Inflammatory macrophage (primary cell): ENCODE results near the gene GCC2.
A peak's percentile ranks its signal among the peaks of the same experiment; 100 is the strongest.
"Not testable (repeated sequence)": the region's sequence is repeated elsewhere in the genome, so short reads cannot be mapped to it uniquely, and the experiment has no call there.

ENCODE experiments used
- DNase-seq, 2 donors: peaks; one replicate each; pipeline ENCODE4 v3.0.0-alpha.2; 2020 to 2022
- total RNA-seq, 18 experiments: gene quantifications; one replicate each; lab custom pipeline; 2026; ENCODE audit warnings: mixed read lengths in 6 of 18, inconsistent platforms in 2 of 18; lab: John Stamatoyannopoulos, UW

The GCC2 gene, protein sequence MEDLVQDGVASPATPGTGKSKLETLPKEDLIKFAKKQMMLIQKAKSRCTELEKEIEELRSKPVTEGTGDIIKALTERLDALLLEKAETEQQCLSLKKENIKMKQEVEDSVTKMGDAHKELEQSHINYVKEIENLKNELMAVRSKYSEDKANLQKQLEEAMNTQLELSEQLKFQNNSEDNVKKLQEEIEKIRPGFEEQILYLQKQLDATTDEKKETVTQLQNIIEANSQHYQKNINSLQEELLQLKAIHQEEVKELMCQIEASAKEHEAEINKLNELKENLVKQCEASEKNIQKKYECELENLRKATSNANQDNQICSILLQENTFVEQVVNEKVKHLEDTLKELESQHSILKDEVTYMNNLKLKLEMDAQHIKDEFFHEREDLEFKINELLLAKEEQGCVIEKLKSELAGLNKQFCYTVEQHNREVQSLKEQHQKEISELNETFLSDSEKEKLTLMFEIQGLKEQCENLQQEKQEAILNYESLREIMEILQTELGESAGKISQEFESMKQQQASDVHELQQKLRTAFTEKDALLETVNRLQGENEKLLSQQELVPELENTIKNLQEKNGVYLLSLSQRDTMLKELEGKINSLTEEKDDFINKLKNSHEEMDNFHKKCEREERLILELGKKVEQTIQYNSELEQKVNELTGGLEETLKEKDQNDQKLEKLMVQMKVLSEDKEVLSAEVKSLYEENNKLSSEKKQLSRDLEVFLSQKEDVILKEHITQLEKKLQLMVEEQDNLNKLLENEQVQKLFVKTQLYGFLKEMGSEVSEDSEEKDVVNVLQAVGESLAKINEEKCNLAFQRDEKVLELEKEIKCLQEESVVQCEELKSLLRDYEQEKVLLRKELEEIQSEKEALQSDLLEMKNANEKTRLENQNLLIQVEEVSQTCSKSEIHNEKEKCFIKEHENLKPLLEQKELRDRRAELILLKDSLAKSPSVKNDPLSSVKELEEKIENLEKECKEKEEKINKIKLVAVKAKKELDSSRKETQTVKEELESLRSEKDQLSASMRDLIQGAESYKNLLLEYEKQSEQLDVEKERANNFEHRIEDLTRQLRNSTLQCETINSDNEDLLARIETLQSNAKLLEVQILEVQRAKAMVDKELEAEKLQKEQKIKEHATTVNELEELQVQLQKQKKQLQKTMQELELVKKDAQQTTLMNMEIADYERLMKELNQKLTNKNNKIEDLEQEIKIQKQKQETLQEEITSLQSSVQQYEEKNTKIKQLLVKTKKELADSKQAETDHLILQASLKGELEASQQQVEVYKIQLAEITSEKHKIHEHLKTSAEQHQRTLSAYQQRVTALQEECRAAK (N-terminal part only)
- total RNA-seq = 21.0 to 102 (median 57.5) reads per million in 18 experiments

DNA sequence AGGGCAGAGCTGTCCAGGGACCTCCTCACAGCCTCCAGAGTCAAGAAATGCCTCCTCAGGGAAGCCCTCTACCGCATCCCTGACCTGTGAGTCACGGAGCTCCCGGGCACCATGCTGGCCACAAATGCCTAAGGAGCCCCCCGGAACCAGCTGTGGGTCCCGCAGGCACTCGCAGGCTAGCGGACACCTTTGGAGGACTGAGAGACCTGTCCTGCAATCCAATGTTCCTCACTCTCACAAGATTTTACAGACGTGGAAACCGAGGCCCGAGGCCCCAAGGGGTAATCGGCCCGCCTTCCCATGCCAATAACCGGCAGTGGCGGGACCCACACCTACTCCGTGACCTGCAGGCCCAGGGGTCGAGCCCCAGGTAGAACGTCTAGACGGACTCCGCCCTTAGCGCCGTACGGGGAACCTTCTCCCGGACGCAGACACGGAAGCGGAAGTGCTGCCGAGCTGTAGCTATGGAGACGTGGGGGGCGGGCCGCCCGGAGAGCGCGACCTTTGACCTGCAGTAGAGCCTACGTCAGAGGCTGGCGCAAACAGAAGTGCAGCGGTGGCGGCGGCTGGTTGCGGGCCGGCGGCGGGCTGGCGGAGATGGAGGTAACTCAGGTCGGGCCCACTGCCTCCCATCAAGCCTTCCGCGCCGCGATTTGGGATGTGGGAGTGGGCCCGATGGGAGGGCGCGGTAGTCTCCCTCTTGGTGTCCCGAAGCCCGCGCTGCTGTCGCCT lies at the start of gene GCC2:
TSS of gene GCC2 (plus strand) at position 529 of the 732 bp plus-strand sequence. CDS start at position 598, 69 bp downstream.
- DNase-seq = peak; percentile 96 to 97

DNA sequence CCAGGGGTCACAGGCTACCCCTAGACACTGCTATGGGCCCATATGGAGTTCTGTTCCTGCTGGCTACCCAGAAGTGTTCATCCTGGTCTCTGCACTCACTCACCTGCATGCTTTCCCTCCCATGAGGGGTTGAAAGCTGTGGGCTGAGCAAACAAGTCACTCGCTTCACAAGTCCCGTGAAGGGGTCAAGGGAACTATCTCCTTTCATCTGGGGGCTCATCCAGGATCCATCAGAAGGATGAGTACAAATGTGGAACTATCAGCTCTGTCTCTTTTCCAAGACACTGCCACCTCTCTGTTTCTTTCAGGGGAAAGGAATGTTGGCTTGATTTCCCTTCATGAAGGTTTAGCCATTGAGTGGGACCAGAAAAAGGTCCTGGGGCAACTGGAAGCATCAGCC lies 49.5 kb upstream of the GCC2 start:
- no peak for DNase-seq

DNA sequence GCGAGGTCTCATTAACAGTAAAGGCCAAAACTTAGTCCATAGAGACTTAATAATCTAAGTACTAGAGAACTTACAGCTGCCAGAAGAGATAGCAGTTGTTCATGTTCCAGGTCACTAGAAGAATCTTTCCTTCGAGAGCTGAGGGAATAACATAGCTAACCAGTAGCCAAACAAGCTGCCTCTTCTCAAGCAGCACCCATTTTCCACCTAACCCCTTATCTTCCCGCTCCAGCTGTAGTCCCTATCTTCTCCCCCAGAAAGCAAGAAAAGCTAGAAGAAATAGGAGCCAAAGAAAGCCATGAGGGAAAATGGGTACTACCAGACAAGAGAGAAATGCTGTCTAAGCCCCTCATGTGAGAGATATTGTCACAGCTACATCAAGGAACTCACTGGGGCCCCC lies 47.2 kb upstream of the GCC2 start:
- DNase-seq = no peak

DNA sequence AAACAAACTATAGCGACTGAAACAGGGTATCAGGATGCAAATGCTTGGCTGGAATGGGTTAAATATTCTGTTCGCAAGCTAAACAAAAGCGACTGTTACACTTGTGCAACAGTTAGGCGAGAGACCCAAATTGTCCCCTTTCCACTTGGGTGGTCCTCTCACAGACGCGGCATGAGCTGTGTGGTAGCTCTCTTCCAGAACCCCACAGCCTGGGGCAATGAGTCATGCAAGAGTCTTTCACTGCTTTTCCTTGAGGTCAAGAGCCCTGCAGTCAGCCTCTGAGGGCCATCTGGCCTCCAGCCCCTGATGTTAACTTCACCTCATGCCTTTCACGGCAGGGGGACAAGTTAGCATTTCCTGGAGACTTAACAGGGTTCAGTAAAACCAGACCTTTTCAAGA lies 45.5 kb upstream of the GCC2 start:
- DNase-seq = no peak

DNA sequence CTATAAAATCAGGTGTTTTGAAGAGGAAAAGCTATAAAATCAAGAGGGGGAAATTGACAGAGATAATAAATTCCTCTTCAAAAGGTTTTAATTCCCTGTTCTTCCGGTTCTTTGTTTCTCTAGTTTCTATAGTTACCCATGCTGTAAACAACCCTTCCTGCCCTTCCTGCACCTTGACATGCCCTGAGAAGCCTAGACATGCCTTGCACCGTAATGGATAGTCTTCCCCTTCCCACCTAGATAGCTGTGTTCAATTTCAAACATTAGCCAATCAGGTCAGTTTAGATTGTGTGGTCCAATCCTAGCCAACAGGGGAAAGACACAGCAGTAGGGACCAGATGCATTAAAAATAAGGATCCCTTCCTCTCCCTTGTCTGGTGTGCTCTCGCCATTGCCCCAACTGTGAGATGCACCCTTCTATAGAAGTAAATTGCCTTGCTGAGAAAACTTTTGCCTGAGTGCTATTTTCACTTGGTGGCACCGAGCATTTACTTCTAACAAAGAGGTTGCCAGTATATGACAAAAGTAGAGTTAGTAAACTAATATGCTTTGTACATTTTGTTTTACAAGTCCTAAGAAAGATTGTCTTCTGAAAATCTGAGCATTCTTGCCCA lies 44.1 kb upstream of the GCC2 start:
- DNase-seq = no peak

DNA sequence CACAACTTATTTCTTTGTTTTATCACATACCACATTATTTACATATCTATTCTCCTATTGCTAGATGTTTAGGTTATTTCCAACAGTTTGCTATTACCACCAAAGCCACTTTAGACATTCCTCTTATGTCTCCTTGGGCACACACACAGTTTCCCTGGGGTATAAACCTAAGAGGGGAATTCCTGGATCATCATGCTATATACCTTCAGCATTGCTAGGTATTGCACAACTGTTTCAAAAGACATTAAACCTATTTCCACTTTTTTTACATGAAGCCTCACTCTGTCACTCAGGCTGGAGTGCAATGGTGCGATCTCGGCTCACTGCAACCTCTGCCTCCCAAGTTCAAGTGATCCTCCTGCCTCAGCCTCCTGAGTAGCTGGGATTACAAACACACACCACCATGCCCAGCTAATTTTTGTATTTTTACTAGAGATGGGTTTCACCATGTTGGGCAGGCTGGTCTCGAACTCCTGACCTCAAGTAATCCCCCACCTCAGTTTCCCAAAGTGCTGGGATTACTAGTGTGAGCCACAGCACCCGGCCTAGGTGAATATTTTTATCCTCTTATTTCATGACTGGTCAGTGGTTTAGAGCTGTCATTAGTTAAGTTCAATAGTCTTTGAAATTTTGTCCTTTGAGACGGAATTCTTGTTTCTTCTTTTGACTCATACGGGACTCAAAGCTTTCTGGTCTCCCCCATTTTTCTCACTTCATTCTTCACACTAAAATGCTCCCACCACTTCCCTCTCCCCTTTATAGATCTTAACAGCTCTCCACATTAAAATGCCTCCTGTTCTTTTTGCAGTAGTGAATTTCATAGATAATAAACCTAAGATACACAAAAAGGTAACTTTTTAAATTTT lies 40.9 kb upstream of the GCC2 start:
- no peak for DNase-seq

DNA sequence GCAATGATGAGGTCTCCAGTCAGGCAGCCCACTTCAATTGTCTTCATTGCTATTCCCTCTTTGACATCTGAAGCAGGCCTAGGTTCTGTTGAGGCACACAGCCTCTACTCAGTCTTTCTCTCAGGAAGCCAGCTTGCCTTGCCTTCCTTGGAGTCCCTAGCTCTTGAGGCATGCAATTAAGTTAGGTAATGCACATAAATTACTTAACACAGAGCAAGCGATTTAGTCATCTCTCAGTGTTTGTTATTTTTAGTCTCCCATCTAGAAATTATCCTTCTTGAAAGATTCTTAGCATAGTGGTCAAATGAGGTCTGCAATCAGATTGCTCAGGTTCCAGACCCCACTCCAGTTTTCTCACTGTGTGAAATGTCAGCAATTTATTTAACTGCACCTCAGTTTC lies 39.2 kb upstream of the GCC2 start:
- no peak for DNase-seq

DNA sequence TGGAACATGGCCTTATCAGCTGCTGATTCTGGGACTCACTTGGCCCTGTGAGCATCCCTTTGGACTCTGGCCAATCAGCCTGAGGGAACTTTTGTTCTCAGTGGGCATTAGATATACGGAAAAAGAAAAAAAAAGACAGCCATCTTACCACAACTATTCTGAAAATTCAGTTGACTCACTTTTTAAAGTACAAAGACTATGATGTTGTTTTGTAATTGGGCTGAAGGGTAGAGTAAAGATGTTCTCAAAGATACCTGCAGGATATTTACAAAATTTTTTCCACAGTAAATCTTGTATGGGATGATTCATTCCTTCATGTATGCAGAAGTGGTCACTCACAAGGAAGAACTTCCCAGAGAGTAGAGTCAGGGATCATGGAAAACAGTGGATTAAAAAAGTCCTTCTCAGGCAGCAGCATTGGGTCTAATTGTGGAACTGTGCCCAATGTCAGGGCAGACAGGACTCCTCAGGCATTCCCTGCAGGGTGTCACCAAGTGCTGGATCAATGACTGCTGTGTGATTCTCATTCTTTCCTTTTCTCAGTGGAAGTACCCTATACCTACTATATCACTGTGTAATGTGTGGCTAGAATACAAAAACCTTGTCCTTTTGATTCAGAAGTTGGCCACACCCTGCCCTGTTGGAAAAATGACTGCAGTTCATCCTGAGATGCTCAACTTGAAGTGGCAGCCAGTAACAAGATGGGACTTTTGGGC lies 35.9 kb upstream of the GCC2 start:
- no peak for DNase-seq

DNA sequence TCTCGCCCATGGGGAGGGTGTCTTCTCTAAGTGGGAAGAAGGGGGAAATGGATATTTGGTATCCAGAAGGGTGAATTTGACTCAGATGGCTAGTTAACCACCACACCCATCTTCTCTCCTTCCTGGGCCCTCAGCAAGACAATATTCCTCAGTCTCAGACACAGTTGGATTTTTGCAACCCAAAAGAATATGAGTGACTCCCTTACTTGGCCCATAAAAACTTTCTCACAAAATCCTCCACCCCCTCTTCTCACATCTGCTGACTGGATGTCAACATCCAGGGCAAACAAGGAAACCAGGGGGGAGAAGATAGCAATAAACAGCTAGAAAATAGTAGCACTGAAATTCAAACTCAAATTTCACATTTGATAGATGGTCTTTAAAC lies 35.3 kb upstream of the GCC2 start:
- no peak for DNase-seq

DNA sequence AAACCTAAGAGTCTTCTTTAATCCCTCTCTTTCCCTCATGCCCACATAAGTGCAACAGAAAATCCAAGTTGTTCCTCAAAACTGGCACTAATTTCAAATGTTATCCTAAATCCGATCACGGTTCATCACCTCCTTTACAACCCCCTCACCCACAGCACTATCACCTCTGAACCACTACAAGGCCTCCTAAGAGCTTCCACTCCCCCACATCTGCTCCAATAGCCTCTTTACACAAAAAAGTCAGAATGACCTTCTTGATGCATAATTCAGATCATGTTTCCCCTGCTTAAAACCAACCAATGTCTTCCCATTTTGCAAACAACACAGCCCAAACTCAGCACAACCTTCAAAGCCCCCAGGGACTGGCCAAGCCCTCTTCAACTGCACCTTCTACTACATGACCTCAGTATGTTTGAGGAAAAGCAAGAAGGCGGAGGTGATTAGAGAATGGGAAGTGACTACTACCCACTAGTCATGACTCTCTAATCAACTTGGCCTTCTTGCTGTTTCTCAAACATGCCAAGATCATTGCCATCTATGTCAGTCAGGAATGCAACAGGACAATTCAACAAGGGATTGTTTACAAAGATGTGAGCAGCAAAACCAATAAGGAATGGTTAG lies 34.6 kb upstream of the GCC2 start:
- DNase-seq = no peak

DNA sequence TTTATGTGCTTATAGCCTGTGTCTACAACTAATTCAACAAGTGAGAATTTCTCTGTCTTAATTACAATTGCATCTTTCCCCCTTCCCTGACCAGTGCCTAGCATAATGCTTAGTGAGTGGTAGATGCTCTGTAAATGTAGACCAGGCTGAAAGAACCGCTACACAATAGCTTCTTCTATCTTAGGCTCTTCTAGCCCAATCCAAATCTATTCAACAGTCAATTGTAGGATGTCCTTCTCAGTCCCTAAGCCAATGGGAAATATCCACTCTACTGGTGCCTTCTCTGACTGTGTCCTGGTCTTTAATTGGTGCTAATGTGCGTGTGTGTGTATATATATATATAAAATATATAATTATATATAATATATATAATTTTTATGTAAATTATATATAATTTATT lies 34.1 kb upstream of the GCC2 start:
- no peak for DNase-seq

DNA sequence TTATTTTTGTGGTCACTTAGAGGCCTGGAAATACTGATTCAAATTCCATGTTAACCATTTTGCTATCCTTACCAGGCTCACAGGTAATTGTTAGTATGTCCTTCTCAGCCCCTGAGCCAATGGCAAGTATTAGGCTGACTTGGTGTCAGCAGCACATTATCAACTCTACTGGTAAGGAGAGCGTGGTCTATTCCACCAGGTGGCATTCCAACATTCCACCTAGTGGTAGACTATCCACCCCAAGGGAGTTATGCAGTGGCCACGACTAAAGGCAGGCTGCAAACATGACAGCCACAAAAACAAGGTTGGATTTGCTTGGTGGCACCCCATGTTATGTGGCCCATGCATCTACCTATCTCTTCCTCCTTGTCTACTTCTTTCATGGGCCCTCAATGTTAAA lies 31.8 kb upstream of the GCC2 start:
- DNase-seq = no peak

DNA sequence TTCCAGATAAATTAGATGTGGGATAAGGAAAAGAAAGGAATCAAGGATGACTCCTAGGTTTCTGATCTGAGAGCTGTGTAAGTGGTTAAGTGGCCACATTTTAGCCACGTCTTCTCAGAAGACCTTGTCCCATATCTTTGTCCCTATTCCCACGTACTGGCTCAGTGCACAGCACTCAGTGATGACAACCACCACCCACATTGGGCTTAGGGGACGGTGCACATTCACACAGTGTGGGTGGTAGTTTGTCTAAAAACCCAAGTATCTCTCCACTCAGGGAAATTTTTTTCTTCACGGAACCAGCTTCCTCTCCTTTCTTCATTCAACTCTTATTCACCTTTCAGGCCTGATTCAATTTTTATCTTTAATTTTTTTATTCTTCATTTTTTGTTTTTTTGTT lies 30.6 kb upstream of the GCC2 start:
- DNase-seq = peak in 1 of 2 donors; percentile 5

DNA sequence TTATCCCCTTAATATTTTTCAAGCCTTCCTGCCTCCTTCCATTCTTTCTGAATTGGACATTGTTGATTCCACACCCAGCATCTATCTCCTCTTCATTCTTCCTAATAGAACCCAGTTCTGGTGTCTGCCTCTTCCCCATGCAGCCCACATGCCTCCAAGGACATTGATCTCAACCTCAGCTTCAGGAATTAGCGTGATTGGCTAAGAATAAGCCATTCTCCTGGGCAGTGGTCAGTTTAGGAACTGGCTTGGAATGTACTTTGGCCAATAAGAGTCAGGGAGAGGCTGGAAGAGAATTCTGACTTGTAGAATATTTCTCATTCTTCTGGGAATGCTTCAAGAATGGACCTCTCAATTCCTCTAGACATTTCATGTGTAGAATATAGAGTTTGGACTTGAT lies 25.9 kb upstream of the GCC2 start:
- DNase-seq = no peak

DNA sequence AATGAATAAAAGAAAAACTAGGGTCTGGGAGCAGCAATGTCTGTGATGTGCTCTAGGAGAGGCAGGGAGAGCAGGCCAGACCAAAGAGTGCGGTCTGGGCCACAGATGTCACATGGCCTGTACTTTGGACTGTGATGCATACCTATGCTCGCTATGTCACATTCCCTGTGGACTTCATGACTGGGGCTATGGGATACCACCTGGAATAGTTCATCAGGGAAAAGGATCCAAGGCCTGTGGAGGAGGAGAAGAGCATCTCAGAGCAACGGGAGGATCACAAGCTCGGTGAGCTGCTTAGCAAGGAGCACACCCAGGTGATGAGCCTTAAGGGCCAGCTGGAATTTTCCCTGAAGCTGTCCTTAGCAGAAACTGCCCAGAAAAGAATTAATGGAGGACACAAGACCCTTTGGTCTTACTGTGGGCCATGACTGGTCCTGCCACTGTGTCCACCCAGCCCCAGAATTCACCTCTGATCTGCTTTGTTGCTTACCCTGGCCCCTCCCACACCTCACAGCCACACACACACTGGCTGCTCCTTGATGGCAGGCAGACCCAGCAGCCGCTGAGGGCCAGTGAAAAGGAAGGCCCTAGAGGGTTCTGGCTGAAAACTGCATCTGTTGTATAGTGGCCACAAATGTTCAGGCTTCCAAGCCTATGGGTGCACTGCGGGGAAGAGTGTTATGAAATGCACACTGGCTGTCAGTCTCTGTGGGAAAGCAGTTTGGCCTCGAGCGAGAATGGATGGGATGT lies 25.3 kb upstream of the GCC2 start:
- no peak for DNase-seq

DNA sequence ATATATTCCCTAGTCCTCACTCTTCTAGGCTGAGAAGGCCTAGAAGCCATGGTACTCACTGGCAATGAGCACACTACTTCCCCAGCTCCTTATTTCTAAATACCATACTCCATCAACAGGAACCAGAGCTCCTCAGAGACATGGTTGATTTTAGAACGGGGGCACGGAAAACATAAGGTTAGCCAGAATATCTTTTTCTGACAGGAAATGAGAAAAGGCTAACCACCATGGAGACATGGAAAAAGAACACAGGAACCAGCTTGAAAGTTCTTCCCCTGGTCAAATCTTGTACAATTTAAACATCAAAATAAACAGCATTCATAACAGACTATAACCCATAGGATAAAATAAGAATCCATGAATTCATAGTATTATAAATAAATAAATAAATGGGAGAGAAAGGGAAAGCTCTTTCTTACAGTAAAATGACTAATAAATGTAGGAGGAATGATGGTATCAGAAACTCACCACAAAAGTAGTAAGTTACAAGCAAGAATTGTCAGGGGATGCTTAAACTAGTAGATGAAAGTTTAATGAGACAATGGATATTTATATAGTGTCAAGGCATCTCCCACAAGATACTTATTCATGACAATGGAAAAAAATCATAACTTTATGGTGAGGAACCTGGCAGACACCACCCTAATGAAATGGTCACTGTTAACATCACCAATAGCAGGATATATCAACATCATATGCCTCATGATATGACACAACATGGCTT lies 20.6 kb upstream of the GCC2 start:
- no peak for DNase-seq

DNA sequence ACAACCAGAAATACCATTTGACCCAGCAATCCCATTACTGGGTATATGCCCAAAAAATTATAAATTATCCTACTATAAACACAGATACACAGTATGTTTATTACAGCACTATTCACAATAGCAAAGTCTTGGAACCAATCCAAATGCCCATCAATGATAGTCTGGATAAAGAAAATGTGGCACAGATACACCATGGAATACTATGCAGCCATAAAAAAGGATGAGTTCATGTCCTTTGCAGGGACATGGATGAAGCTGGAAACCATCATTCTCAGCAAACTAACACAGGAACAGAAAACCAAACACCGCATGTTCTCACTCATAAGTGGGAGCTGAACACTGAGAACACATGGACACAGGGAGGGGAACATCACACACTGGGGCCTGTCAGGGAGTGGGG lies 13.4 kb upstream of the GCC2 start:
- not testable (repeated sequence) for DNase-seq

DNA sequence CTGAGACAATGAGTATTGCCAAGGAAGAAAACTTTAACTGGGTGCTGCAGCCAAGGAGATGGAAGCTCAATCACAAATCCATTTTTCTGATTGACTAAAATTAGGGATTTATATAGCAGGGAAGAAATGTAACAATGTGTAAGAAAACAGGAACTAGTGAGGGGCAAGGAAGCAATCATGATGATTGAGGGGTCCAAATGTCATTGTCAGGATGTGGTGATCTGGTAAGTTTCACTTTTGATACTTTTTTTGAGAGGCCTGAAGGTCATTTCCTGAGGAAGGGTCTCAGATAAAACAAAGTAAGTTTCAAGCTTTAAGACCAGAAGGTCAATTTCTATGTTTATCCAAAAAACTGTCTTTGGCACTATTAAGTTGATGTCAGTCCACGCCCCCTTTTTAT lies 12.0 kb upstream of the GCC2 start:
- DNase-seq = no peak
